B cell (primary cell): ENCODE data around the gene MATR3. TPM values are rescaled to one million over a fixed set of nuclear protein-coding genes. Genes with fewer than 3 reads are reported as not detected.

ENCODE experiments used
- ATAC-seq: fragments of 200-7000 bp; cut with Tn5 transposase; one replicate; pipeline ENCODE4 v1.10.0; 2021; ENCODE audit warnings: low read depth, mild to moderate bottlenecking, moderate number of reproducible peaks, moderate library complexity
- CTCF ChIA-PET: fragments of 350-600 bp; sonication (Branson Sonifier 250); formaldehyde crosslinking; loops from one replicate; lab custom pipeline; 2021; ENCODE audit warnings: antibody characterized with exemption, inconsistent platforms; lab: Charles Lee
- POLR2A ChIA-PET: fragments of 350-600 bp; sonication (Branson Sonifier 250); formaldehyde crosslinking; loops from one replicate; lab custom pipeline; 2021; ENCODE audit warnings: antibody characterized with exemption; lab: Charles Lee
- DNase-seq: peaks from one replicate; pipeline ENCODE4 v3.0.0; 2013
- H2AFZ ChIP-seq: 2 replicates; pipeline ENCODE4 v1.6.1; 2012; ENCODE audit warnings: mild to moderate bottlenecking, low read depth, low read length; ENCODE audit not compliant: insufficient read depth, poor library complexity, severe bottlenecking
- H3K27ac ChIP-seq, 2 donors: 1 replicate in 1 of 2; 2 replicates in 1 of 2; pipeline ENCODE4 v1.5.1; 2012 to 2013; ENCODE audit warnings: low read length in 2 of 2, mild to moderate bottlenecking in 2 of 2, moderate library complexity in 1 of 2
- H3K27me3 ChIP-seq, 4 experiments: fragments of 200-600 bp in 1 of 4; sonication (generic) in 1 of 4; replicated peaks in 1 of 4; 1 replicate in 2 of 4; 2 replicates in 2 of 4; pipeline versions ENCODE4 v1.6.1 to v1.7.0; 2013 to 2016; ENCODE audit warnings: low read length in 3 of 4, mild to moderate bottlenecking in 2 of 4, mixed read lengths in 1 of 4, moderate library complexity in 1 of 4; ENCODE audit not compliant: insufficient read depth in 4 of 4, control insufficient read depth in 3 of 4; ENCODE audit errors: control extremely low read depth in 1 of 4
- H3K36me3 ChIP-seq, 2 experiments: replicated peaks in 1 of 2; 1 replicate in 1 of 2; 2 replicates in 1 of 2; pipeline versions ENCODE4 v1.6.1 to v1.7.1; 2013; ENCODE audit warnings: low read length in 1 of 2; ENCODE audit not compliant: insufficient read depth in 2 of 2, control insufficient read depth in 1 of 2; ENCODE audit errors: control extremely low read depth in 1 of 2, extremely low read depth in 1 of 2
- H3K4me1 ChIP-seq, 2 donors: fragments of 200-600 bp in 1 of 2; sonication (generic) in 1 of 2; 1 replicate in 1 of 2; 2 replicates in 1 of 2; pipeline versions ENCODE4 v1.5.1 to v1.6.1; 2013 to 2017; ENCODE audit warnings: low read length in 2 of 2; ENCODE audit not compliant: control insufficient read depth in 2 of 2, insufficient read depth in 2 of 2
- H3K4me2 ChIP-seq: replicated peaks from 2 replicates; pipeline ENCODE3; 2012; ENCODE audit warnings: mild to moderate bottlenecking, low read depth, low read length; ENCODE audit not compliant: poor library complexity, severe bottlenecking
- H3K4me3 ChIP-seq, 5 experiments: fragments of 200-600 bp in 1 of 5; sonication (generic) in 1 of 5; 1 replicate in 3 of 5; 2 replicates in 2 of 5; pipeline versions ENCODE4 v1.5.1 to v1.7.0; 2011 to 2016; ENCODE audit warnings: low read length in 4 of 5, mild to moderate bottlenecking in 4 of 5, low read depth in 2 of 5, control low read depth in 1 of 5, moderate library complexity in 1 of 5; ENCODE audit not compliant: insufficient read depth in 1 of 5; ENCODE audit errors: control extremely low read depth in 1 of 5, extremely low read depth in 1 of 5
- H3K79me2 ChIP-seq: fragments of 200-600 bp; sonication (generic); one replicate; pipeline ENCODE4 v1.6.0; 2016; ENCODE audit warnings: low read length; ENCODE audit not compliant: control insufficient read depth, insufficient read depth
- H3K9ac ChIP-seq: fragments of 200-600 bp; sonication (generic); 2 replicates; pipeline ENCODE4 v1.6.1; 2017; ENCODE audit warnings: mild to moderate bottlenecking, low read length, moderate library complexity
- H3K9me3 ChIP-seq, 3 donors: one replicate each; pipeline versions ENCODE4 v1.6.1 to v1.7.1; 2013; ENCODE audit warnings: low read length in 2 of 3; ENCODE audit not compliant: control insufficient read depth in 2 of 3, insufficient read depth in 1 of 3; ENCODE audit errors: control extremely low read depth in 1 of 3
- H4K20me1 ChIP-seq: 2 replicates; pipeline ENCODE4 v1.6.0; 2012; ENCODE audit warnings: mild to moderate bottlenecking, low read length; ENCODE audit not compliant: insufficient read depth, control insufficient read depth, poor library complexity, severe bottlenecking
- H3K27ac Mint-ChIP-seq: one replicate; pipeline ENCODE4 v1.8.0; 2021; ENCODE audit warnings: mixed read lengths
- H3K27me3 Mint-ChIP-seq: one replicate; pipeline ENCODE4 v1.8.0; 2021; ENCODE audit warnings: mixed read lengths
- H3K4me1 Mint-ChIP-seq: one replicate; pipeline ENCODE4 v1.8.0; 2021; ENCODE audit warnings: mixed read lengths
- H3K4me3 Mint-ChIP-seq: one replicate; pipeline ENCODE4 v1.8.0; 2021; ENCODE audit warnings: mixed read lengths
- H3K9me3 Mint-ChIP-seq: one replicate; pipeline ENCODE4 v1.8.0; 2022; ENCODE audit warnings: mixed read lengths; ENCODE audit not compliant: insufficient read depth
- CTCF ChIP-seq: fragments of 200-600 bp; IDR thresholded peaks from one replicate; pipeline ENCODE4 v1.8.0; 2022; ENCODE audit warnings: antibody characterized with exemption, mild to moderate bottlenecking
- EZH2 ChIP-seq: IDR thresholded peaks from 2 replicates; pipeline ENCODE4 v1.6.1; 2012; ENCODE audit warnings: borderline replicate concordance, low read depth, mild to moderate bottlenecking, moderate library complexity, low read length; ENCODE audit not compliant: insufficient read depth, poor library complexity, severe bottlenecking
- WGBS: methylation state at CpG from one replicate; pipeline ENCODE4 v1.1.5; 2013; ENCODE audit warnings: missing lambda C conversion rate; ENCODE audit not compliant: insufficient coverage; 5-methylcytosine and 5-hydroxymethylcytosine counted together
- intact Hi-C: fragments of 100-400 bp; cut with micrococcal nuclease; formaldehyde crosslinking; loops from one replicate; pipeline ENCODE4 v1.10.0; 2022
- polyA plus RNA-seq: library from polyadenylated mRNA; depleted of rRNA; stranded (reverse); fragments of >200 nt; gene quantifications from 2 replicates; pipeline ENCODE4 v1.2.3, GENCODE V29; 2012
- total RNA-seq, 2 donors: library from RNA; stranded (reverse); fragments of 120-200 nt in 1 of 2; gene quantifications; 1 replicate in 1 of 2; 2 replicates in 1 of 2; pipeline versions ENCODE4 v1.2.3 to v1.2.4, GENCODE V29; 2013 to 2022

The MATR3 gene
- total and polyA plus RNA-seq, 2 donors (not counting 1 experiment from before 2014, with no cell fraction given): 76.7 to 243 TPM

DNA sequence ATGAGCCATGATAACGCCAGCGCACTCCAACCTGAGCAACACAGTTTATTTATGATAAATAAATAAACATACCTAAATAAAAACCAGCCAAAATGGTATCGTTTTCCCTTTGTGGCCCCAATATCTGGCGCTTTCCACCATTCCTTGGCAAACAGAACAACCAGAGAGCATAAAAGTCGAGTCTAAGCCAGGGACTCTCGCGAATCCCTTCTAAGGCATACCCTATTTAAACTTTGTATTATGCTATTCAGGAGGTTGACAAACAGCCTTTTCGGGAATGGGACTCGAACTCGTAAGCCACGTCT is 386 bp upstream of the MATR3 start:
- Histone ChIP-seq H4K20me1 (peaks cover 37% of the 10 kb centered on the region), H3K79me2 (peaks cover 63% of the 10 kb centered on the region), H3K4me3 (peak overlapping the region; percentile 81 to 97 (median 87)), H3K4me2 (peak overlapping the region; percentile 98), H3K4me1 (peaks cover 29 to 33% of the 10 kb centered on the region in 2 donors), H3K9ac (peak overlapping the region; percentile 99), H3K9me3 (no peaks in the 10 kb centered on the region), H3K27me3 (no peaks in the 10 kb centered on the region), H3K27ac (peak overlapping the region; percentile 94 to 99), H3K36me3 (no peaks in the 10 kb centered on the region), H2AFZ (peak overlapping the region; percentile 88)
- CTCF ChIA-PET: interaction anchor here (0.8 to 2.5 kb wide), 9 partner anchors 10 to 129 kb away, joined by 3 to 12 read pairs (median 4); partner anchors contain the start of genes MZB1 and PAIP2
- ATAC-seq (no peak), DNase-seq (no peak)
- Mint-ChIP-seq H3K4me3 (peak overlapping the region; percentile 98), H3K27me3 (no peaks in the 10 kb centered on the region), H3K4me1 (peaks cover 40% of the 10 kb centered on the region), H3K9me3 (no peaks in the 10 kb centered on the region), H3K27ac (peak overlapping the region; percentile 99)
- no peak for TF ChIP-seq CTCF
- no peak for TF ChIP-seq EZH2
- 15% methylated on average over 8 of the region's 11 CpGs for whole genome bisulfite sequencing
- intact Hi-C loops: loop anchor here (1.0 to 5.0 kb wide), 5 partner anchors 48 to 814 kb away; partner anchors contain the start of genes DNAJC18, PAIP2 and SPATA24
- POLR2A ChIA-PET: interaction anchor here (0.6 to 2.8 kb wide), 14 partner anchors 13 to 1376 kb away, joined by 3 to 34 read pairs (median 4); partner anchors contain the start of genes DNAJC18, MZB1, PAIP2 and SIL1
